HG02571 (cell line): Measurements from ENCODE around the gene THOP1.

Experiments
- ATAC-seq: cut with Tn5 transposase; IDR thresholded peaks from one replicate; pipeline ENCODE4 v1.9.1; 2021; ENCODE audit warnings: mild to moderate bottlenecking, moderate library complexity; ENCODE audit not compliant: unreplicated experiment

THOP1 gene

GRCh38 chr19:2785244-2785997, at the start of gene THOP1:
Gene THOP1 (plus strand): TSS chr19:2785503. CDS start chr19:2785663, 160 bp downstream.
- peak; percentile 46 for ATAC-seq

- no peak for ATAC-seq
Observed at GRCh38 chr19:2736550-2737190, 48.6 kb upstream of the THOP1 start.

GRCh38 chr19:2739602-2740313, 45.5 kb upstream of the THOP1 start, which contains the start of gene SLC39A3:
Gene SLC39A3 (minus strand): TSS chr19:2740017. CDS start chr19:2737257, 2,760 bp downstream.
- peak; percentile 92 for ATAC-seq

GRCh38 chr19:2740314-2740656, 45.0 kb upstream of the THOP1 start:
- no peak for ATAC-seq

- no peak for ATAC-seq
Observed at GRCh38 chr19:2743099-2743498, 42.2 kb upstream of the THOP1 start.

- ATAC-seq = no peak
Observed at GRCh38 chr19:2744113-2744512, 41.2 kb upstream of the THOP1 start.

- ATAC-seq = no peak
Observed at GRCh38 chr19:2747349-2747748, 38.0 kb upstream of the THOP1 start.

GRCh38 chr19:2750808-2751437, 34.4 kb upstream of the THOP1 start:
- ATAC-seq = no peak

- no peak for ATAC-seq
Observed at GRCh38 chr19:2751438-2751830, 33.9 kb upstream of the THOP1 start.

GRCh38 chr19:2754659-2755447, 30.4 kb upstream of the THOP1 start:
- ATAC-seq = no peak

GRCh38 chr19:2755448-2755705, 29.9 kb upstream of the THOP1 start:
- ATAC-seq = no peak

- ATAC-seq = no peak
Observed at GRCh38 chr19:2755811-2756210, 29.5 kb upstream of the THOP1 start.

- ATAC-seq = no peak
Observed at GRCh38 chr19:2756477-2756876, 28.8 kb upstream of the THOP1 start.

GRCh38 chr19:2756921-2757881, 28.1 kb upstream of the THOP1 start:
- ATAC-seq = no peak

GRCh38 chr19:2758601-2759313, 26.5 kb upstream of the THOP1 start:
- ATAC-seq = no peak

- no peak for ATAC-seq
Observed at GRCh38 chr19:2759362-2759761, 25.9 kb upstream of the THOP1 start.

- ATAC-seq = no peak
Observed at GRCh38 chr19:2759965-2760364, 25.3 kb upstream of the THOP1 start.

- ATAC-seq = no peak
Observed at GRCh38 chr19:2761309-2761677, 24.0 kb upstream of the THOP1 start.
